ENCODE results near the gene GDNF. TPM values are rescaled to one million over a fixed set of nuclear protein-coding genes. Genes with fewer than 3 reads are reported as not detected.

GDNF gene
- total and polyA plus RNA-seq, 2 experiments from 2014 or later, result 0.13 to 0.17 TPM

GRCh38 chr5:37847978-37848425 is 8.2 kb upstream of the GDNF start:
- H3K27ac Mint-ChIP-seq, result peak overlapping the region; percentile 34
- no peaks in the 10 kb centered on the region for H3K36me3 Mint-ChIP-seq (ENCODE audit: low read depth)
- no peak overlapping the region for H3K4me3 ChIP-seq
- H3K27ac ChIP-seq (ENCODE audit: low read depth), result no peak overlapping the region
- H2AFZ ChIP-seq, result peak overlapping the region; percentile 80; the same call in 1 of the 2 replicates
- TF ChIP-seq CREB1 (CRISPR knock-in tag; IDR thresholded peaks at IDR 0.05; ENCODE audit: low read depth) (no peak), REST (IDR thresholded peaks at IDR 0.05; ENCODE audit: unreplicated experiment) (no peak), CTCF (conservative IDR thresholded peaks at IDR 0.05; ENCODE audit: low read depth in 2 of 2) (no peak), ZNF331 (CRISPR knock-in tag; IDR thresholded peaks at IDR 0.05; ENCODE audit: low read depth) (no peak), STAT1 (IDR thresholded peaks at IDR 0.05; ENCODE audit: unreplicated experiment) (no peak), EZH2phosphoT487 (IDR thresholded peaks at IDR 0.05; ENCODE audit: unreplicated experiment) (no peak), JUNB (IDR thresholded peaks at IDR 0.05; ENCODE audit: unreplicated experiment) (no peak), ZNF114 (CRISPR knock-in tag; IDR thresholded peaks at IDR 0.05) (no peak), EZH2 (IDR thresholded peaks at IDR 0.05; ENCODE audit: low read depth, unreplicated experiment) (no peak)
- TF ChIP-seq, protein P1, sequence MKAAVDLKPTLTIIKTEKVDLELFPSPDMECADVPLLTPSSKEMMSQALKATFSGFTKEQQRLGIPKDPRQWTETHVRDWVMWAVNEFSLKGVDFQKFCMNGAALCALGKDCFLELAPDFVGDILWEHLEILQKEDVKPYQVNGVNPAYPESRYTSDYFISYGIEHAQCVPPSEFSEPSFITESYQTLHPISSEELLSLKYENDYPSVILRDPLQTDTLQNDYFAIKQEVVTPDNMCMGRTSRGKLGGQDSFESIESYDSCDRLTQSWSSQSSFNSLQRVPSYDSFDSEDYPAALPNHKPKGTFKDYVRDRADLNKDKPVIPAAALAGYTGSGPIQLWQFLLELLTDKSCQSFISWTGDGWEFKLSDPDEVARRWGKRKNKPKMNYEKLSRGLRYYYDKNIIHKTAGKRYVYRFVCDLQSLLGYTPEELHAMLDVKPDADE (IDR thresholded peaks at IDR 0.05), result no peak
- TF ChIP-seq, protein P2, sequence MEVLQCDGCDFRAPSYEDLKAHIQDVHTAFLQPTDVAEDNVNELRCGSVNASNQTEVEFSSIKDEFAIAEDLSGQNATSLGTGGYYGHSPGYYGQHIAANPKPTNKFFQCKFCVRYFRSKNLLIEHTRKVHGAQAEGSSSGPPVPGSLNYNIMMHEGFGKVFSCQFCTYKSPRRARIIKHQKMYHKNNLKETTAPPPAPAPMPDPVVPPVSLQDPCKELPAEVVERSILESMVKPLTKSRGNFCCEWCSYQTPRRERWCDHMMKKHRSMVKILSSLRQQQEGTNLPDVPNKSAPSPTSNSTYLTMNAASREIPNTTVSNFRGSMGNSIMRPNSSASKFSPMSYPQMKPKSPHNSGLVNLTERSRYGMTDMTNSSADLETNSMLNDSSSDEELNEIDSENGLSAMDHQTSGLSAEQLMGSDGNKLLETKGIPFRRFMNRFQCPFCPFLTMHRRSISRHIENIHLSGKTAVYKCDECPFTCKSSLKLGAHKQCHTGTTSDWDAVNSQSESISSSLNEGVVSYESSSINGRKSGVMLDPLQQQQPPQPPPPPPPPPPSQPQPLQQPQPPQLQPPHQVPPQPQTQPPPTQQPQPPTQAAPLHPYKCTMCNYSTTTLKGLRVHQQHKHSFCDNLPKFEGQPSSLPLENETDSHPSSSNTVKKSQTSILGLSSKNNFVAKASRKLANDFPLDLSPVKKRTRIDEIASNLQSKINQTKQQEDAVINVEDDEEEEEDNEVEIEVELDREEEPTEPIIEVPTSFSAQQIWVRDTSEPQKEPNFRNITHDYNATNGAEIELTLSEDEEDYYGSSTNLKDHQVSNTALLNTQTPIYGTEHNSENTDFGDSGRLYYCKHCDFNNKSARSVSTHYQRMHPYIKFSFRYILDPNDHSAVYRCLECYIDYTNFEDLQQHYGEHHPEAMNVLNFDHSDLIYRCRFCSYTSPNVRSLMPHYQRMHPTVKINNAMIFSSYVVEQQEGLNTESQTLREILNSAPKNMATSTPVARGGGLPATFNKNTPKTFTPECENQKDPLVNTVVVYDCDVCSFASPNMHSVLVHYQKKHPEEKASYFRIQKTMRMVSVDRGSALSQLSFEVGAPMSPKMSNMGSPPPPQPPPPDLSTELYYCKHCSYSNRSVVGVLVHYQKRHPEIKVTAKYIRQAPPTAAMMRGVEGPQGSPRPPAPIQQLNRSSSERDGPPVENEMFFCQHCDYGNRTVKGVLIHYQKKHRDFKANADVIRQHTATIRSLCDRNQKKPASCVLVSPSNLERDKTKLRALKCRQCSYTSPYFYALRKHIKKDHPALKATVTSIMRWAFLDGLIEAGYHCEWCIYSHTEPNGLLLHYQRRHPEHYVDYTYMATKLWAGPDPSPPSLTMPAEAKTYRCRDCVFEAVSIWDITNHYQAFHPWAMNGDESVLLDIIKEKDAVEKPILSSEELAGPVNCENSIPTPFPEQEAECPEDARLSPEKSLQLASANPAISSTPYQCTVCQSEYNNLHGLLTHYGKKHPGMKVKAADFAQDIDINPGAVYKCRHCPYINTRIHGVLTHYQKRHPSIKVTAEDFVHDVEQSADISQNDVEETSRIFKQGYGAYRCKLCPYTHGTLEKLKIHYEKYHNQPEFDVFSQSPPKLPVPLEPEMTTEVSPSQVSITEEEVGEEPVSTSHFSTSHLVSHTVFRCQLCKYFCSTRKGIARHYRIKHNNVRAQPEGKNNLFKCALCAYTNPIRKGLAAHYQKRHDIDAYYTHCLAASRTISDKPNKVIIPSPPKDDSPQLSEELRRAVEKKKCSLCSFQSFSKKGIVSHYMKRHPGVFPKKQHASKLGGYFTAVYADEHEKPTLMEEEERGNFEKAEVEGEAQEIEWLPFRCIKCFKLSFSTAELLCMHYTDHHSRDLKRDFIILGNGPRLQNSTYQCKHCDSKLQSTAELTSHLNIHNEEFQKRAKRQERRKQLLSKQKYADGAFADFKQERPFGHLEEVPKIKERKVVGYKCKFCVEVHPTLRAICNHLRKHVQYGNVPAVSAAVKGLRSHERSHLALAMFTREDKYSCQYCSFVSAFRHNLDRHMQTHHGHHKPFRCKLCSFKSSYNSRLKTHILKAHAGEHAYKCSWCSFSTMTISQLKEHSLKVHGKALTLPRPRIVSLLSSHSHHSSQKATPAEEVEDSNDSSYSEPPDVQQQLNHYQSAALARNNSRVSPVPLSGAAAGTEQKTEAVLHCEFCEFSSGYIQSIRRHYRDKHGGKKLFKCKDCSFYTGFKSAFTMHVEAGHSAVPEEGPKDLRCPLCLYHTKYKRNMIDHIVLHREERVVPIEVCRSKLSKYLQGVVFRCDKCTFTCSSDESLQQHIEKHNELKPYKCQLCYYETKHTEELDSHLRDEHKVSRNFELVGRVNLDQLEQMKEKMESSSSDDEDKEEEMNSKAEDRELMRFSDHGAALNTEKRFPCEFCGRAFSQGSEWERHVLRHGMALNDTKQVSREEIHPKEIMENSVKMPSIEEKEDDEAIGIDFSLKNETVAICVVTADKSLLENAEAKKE (CRISPR knock-in tag; IDR thresholded peaks at IDR 0.05), result no peak
- no peaks in the 10 kb centered on the region for H3K36me3 ChIP-seq (ENCODE audit: insufficient read depth)
- no peak overlapping the region for H3K4me3 Mint-ChIP-seq
- peak overlapping the region; percentile 52; the same call in 1 of the 2 replicates for H3K4me2 ChIP-seq
- no peaks in the 10 kb centered on the region for H3K9me3 Mint-ChIP-seq
- peaks cover 51% of the 10 kb centered on the region for H3K4me1 ChIP-seq (ENCODE audit: insufficient read depth)
- peaks cover 38% of the 10 kb centered on the region for H3K4me1 Mint-ChIP-seq
- H3K79me2 ChIP-seq (replicated peaks; ENCODE audit: insufficient read depth), result no peaks in the 10 kb centered on the region
- ATAC-seq (peak; percentile 46), DNase-seq (ENCODE audit: low spot score) (no peak)
- no peaks in the 10 kb centered on the region for H4K20me1 ChIP-seq (replicated peaks; ENCODE audit: insufficient read depth)
- peaks cover 9% of the 10 kb centered on the region; the same call in 1 of the 2 replicates for H3K27me3 ChIP-seq (ENCODE audit: insufficient read depth)
- H3K27me3 Mint-ChIP-seq (ENCODE audit: insufficient read depth, low read depth, poor library complexity), result peaks cover 11% of the 10 kb centered on the region
- no peaks in the 10 kb centered on the region; the same call in 1 of the 2 replicates for H3K9me2 ChIP-seq (ENCODE audit: insufficient read depth)
- H3F3A ChIP-seq (replicated peaks; ENCODE audit: low read depth), result no peaks in the 10 kb centered on the region
